GM18909 (cell line): ENCODE results near the gene CABP5.

Experiments used
- ATAC-seq: cut with Tn5 transposase; IDR thresholded peaks from one replicate; pipeline ENCODE4 v1.9.1; 2021; ENCODE audit warnings: mild to moderate bottlenecking; ENCODE audit not compliant: unreplicated experiment, poor library complexity

The CABP5 gene

GRCh38 chr19:48036765-48037164 lies 7.1 kb downstream of the CABP5 start:
- ATAC-seq, result no peak

- ATAC-seq, result no peak
Measured at GRCh38 chr19:48033604-48034003, 10.3 kb downstream of the CABP5 start.

GRCh38 chr19:48030073-48030472 lies 13.8 kb downstream of the CABP5 start:
- ATAC-seq, result no peak

GRCh38 chr19:48029431-48029830 lies 14.4 kb downstream of the CABP5 start:
- ATAC-seq, result no peak

- ATAC-seq, result no peak
Measured at GRCh38 chr19:48025480-48025879, 18.4 kb downstream of the CABP5 start.

- no peak for ATAC-seq
Measured at GRCh38 chr19:48023518-48023917, 20.4 kb downstream of the CABP5 start.

- no peak for ATAC-seq
Measured at GRCh38 chr19:48023011-48023410, 20.9 kb downstream of the CABP5 start.

- ATAC-seq, result no peak
Measured at GRCh38 chr19:48020686-48021085, 23.2 kb downstream of the CABP5 start.

GRCh38 chr19:48010932-48011758 lies 32.7 kb downstream of the CABP5 start:
- no peak for ATAC-seq

- ATAC-seq, result no peak
Measured at GRCh38 chr19:48006762-48007161, 37.1 kb downstream of the CABP5 start.

- ATAC-seq, result no peak
Measured at GRCh38 chr19:48004236-48004635, 39.6 kb downstream of the CABP5 start.

GRCh38 chr19:48000846-48001245 lies 43.0 kb downstream of the CABP5 start:
- no peak for ATAC-seq

- ATAC-seq, result no peak
Measured at GRCh38 chr19:47998800-47999199, 45.1 kb downstream of the CABP5 start.

- ATAC-seq, result no peak
Measured at GRCh38 chr19:47996230-47996727, 47.6 kb downstream of the CABP5 start.

GRCh38 chr19:47994209-47994802 lies 49.6 kb downstream of the CABP5 start, which contains the start of gene ELSPBP1:
TSS of gene ELSPBP1 (plus strand) at chr19:47994632. CDS start at chr19:48008668, 14,036 bp downstream.
- ATAC-seq, result no peak

GRCh38 chr19:47992070-47992469 lies 51.8 kb downstream of the CABP5 start, which contains the start of gene BSPH1:
TSS of gene BSPH1 (minus strand) at chr19:47992170. CDS start at chr19:47992081, 89 bp downstream.
- ATAC-seq, result no peak

GRCh38 chr19:47991191-47991808 lies 52.6 kb downstream of the CABP5 start:
- no peak for ATAC-seq
